NCI-H1436 (cell line): Measurements from ENCODE around the gene HSD17B2.
"Not testable (repeated sequence)": the region's sequence is repeated elsewhere in the genome, so short reads cannot be mapped to it uniquely, and the experiment has no call there.

Experiments
- DNase-seq: peaks from one replicate; lab custom pipeline; 2025; lab: John Stamatoyannopoulos, UW

Gene HSD17B2

GRCh38 chr16:82082543-82083244, 47.6 kb downstream of the HSD17B2 start:
- no peak for DNase-seq

DNA sequence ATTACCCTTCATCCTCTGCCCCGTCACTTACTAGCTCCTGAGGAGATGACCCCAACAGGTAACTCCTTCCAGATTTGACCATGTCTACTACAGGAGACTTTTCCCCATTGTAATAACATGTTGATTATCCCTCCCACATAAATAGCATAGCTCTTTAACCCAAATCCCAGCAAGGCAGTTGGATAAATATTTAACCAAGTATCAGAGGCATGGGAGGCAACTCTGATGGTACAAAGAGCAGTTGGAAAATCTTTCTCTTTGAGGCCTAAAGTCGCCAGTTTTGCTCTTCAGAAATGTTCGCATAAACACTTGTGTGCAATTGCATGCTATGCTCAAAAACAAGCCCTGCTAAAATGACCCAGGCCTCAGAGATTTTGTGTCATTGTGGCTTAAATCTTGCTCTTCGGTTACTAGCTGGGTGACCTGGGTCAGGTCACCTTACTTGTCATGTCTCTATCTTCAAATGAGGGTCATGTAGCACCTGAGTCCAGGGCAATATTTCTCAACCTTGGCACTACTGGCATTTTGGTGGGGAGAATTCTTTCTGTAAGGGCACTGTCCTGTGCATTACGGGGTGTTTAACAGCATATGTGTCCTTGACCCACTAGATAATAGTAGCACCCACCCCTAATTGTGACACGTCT, 48.8 kb downstream of the HSD17B2 start:
- no peak for DNase-seq

DNA sequence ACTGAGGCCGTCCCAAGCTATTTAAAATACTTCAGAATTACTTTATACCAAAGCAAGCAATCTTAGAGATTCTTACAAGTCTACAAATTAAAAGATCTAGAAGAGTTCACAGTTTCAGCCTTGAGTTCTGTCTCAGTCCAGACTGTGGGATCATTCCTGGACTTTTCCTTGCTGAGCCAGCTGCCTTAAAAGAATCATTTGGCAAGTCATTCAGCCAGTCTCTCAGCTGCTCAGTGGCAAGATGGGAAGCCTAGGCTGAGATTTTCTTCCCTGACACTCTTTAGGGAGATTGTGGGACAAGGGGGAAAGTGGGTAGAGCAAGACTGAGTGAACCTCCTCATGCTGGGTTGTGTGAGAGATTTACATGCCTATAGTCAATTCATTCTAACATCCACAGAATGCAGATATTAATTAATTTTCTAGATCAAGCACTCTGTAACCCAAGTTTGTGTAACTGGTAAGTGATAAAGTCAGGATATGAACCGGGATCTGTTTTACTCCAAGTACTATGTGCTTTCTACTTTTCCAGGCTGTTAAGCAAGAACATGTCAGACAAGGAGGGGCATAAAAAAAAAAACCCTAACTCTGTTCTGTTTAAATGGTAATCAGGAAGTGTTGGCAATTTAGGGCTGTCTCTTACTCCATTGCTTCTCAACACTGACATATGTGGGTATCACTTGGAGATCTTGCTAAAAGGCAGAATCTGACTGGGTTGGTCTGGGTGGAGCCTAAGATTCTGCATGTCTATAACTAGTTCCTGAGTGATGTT, 50.1 kb downstream of the HSD17B2 start:
- DNase-seq = no peak

- DNase-seq = no peak
Observed at GRCh38 chr16:82088483-82088882, 53.4 kb downstream of the HSD17B2 start.

DNA sequence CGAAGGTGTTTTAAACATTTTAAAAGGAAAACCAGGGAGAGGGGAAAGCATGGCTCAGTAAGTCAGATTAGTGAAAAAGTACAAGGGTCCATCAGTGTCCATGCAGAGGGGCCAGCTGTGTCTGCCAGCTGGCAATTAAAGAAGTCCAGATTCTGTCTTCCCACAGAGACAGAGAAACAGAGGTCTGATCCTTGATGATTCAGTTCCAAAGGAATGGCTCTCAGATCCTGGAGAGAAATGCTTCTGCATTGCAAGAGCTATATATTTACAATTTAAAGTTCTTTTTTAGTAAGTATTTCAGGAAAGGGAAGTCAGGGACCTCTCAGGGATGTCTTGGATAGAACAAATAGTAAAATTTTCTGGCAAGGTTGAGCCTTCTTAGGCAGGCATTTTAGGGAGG, 56.2 kb downstream of the HSD17B2 start:
- no peak for DNase-seq

GRCh38 chr16:82092711-82093110, 57.7 kb downstream of the HSD17B2 start:
- no peak for DNase-seq

DNA sequence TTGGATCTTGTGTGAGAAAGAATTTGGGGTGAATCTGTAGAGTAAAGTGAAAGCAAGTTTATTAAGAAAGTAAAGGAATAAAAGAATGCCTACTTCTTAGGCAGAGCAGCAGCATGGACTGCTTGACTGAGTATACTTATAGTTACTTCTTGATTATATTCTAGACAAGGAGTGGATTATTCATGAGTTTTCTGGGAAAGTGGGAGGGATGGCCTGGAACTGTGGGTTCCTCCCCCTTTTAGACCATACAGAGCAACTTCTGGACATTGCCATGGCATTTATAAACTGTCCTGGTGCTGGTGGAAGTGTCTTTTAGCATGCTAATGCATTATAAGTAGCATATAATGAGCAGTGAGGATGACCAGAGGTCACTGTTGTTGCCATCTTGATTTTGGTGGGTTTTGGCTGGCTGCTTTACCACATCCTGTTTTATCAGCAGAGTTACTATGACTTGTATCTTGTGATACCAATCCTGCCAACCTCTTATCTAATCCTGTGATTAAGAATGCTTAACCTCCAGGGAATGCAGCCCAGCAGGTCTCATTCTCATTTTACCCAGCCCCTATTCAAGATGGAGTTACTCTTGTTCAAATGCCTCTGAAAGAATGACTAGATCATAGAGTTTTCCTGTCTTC, 58.7 kb downstream of the HSD17B2 start:
- no peak for DNase-seq

GRCh38 chr16:82094942-82095540, 60.0 kb downstream of the HSD17B2 start:
- no peak for DNase-seq

- DNase-seq = no peak
Observed at GRCh38 chr16:82096641-82097040, 61.6 kb downstream of the HSD17B2 start.

- DNase-seq = no peak
Observed at GRCh38 chr16:82105107-82105506, 70.1 kb downstream of the HSD17B2 start.

- no peak for DNase-seq
Observed at GRCh38 chr16:82108100-82108499, 73.0 kb downstream of the HSD17B2 start.

DNA sequence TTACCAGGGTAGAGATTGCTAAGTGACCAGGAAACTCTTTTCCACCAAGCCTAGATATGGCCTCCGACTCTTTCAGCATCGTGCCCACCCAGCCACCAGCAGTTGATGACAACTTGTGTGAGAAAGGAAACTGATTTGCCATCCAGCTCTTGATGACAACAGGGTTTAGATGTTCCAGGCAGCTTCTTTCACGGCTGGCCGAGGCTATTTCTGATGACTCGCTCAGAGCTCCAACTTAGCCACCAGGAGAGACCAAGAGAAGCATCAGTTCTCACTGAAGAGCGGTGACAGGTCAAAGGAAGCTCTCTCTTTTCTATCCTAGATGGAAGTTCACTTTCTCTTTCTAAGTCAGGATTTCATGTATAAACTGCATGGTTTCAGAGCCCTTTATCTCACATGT, 73.7 kb downstream of the HSD17B2 start:
- DNase-seq = no peak

- not testable (repeated sequence) for DNase-seq
Observed at GRCh38 chr16:82109266-82109665, 74.2 kb downstream of the HSD17B2 start.

DNA sequence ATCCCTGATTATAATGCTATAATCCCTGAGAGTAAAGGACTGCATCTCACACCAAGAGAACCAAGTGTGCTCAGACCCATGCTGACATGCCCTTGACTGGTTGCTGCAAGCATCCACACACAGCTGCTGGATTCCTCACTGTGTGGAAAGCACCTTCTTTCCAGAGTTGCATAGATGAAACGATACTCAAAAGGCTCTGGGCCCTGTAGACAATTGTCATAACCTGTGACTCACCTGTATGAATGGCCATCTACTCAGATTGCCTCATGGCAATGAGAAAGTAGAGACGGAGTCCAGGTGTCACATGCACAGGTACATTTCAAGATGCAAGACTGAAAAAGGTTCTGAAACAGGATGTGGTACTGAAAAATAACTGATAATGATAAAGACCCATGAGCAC, 76.9 kb downstream of the HSD17B2 start:
- DNase-seq = no peak

DNA sequence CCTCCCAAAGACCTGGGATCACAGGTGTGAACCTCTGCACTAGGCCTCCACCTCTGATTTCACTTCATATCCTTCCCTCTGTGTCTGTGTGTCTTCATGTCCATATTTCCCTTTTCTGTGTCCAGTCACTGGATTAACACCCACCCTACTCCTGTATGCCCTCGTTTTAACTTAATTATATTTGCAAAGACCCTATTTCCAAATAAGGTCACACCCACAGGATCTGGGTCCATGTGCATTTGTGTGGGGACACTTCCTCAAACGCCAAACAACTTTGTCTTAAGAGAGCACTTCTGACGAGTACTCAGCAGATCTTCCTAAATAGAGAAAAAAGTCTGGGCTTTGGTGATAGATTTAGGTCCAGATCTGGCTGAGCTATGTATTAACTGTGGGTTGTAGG, 78.7 kb downstream of the HSD17B2 start:
- DNase-seq = no peak

- no peak for DNase-seq
Observed at GRCh38 chr16:82116535-82116934, 81.5 kb downstream of the HSD17B2 start.

DNA sequence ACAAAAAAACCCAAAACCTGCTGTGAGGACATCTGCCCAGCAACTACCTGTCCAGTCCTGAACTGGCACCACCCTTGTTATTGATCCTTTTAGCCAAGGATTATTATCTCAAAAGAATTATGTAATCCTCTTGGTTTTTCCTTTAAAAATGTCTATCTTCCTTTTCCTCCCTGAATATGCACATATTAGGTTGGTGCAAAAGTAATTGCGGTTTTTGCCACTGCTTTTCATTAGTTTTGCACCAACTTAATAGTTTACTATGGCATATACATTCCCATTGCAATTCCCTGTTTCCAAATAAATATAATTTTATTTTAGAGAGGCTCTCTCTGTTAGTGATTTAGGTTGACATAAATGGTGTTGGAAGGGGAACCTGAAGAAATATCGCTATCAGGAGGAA, 83.7 kb downstream of the HSD17B2 start:
- no peak for DNase-seq

GRCh38 chr16:82119405-82119804, 84.4 kb downstream of the HSD17B2 start:
- no peak for DNase-seq

DNA sequence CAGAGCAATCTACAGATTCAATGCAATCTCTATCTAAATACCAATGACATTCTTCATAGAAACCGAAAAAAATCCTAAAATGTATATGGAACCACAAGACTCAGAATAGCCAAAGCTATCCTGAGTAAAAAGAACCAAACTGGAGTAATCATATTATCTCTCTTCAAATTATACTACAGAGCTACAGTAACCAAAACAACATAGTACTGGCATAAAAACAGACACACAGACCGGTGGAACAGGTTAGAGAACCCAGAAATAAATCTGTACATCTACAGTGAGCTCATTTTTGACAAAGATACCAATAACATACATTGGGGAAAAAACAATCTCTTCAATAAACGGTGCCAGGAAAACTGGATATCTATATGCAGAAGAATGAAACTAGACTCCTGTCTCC, 89.6 kb downstream of the HSD17B2 start:
- DNase-seq = no peak

GRCh38 chr16:82129881-82130280, 94.8 kb downstream of the HSD17B2 start:
- no peak for DNase-seq

- no peak for DNase-seq
Observed at GRCh38 chr16:82133798-82134197, 98.7 kb downstream of the HSD17B2 start.

DNA sequence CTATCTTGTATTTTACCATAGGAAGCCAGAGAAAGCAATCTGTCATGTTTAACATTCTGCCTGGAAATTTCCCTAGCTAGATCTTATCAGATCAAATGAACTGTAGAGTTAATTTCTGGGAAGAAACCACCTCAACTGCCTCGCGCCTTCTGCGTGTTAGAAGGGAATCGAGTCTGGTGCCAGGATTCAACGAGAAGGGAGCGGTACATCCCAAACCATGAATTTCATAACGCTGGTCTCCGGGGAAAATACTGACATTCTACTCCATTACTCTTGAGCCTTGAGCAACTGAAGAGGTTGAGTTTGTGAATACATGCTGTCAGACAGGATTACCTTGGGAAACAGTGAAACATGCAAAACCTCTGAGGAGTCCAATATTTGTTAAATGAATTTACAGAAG, 99.8 kb downstream of the HSD17B2 start:
- DNase-seq = no peak
